HCT116 (cell line): Measurements from ENCODE around the gene ANKRD24. TPM values are rescaled to one million over a fixed set of nuclear protein-coding genes. Genes with fewer than 3 reads are reported as not detected.

Source experiments
- ATAC-seq: fragments of 200-7000 bp; cut with Tn5 transposase; 2 replicates; pipeline ENCODE4 v1.9.1; 2020; ENCODE audit warnings: mild to moderate bottlenecking, moderate library complexity
- BruUV-seq: library from RNA; stranded (reverse); fragments of 400-500 nt; replicated peaks from 2 replicates; lab custom pipeline; 2021; lab: Mats Ljungman, UMichigan
- CTCF ChIA-PET: fragments of 300-600 bp; sonication (Branson Sonifier 250); formaldehyde crosslinking; loops from one replicate; lab custom pipeline; 2021; ENCODE audit warnings: antibody characterized with exemption; lab: Charles Lee
- POLR2A ChIA-PET: fragments of 300-600, 350-600 bp; sonication (Branson Sonifier 250); formaldehyde crosslinking; loops from one replicate; lab custom pipeline; 2021; ENCODE audit warnings: antibody characterized with exemption; lab: Charles Lee
- RAD21 ChIA-PET, 2 experiments: fragments of 300-600 bp; sonication (Branson Sonifier 250); formaldehyde crosslinking; loops; one replicate each; lab custom pipeline; 2023; ENCODE audit warnings: low total read pairs in 2 of 2; ENCODE audit not compliant: uncharacterized antibody in 2 of 2, unreplicated experiment in 2 of 2, low non-redundant PET in 1 of 2; lab: Charles Lee
- DNase-seq: peaks from one replicate; pipeline ENCODE4 v3.0.0-alpha.2; 2010; ENCODE audit warnings: low read depth, low spot score
- H2AFZ ChIP-seq: fragments of 200-600 bp; shearing (Covaris generic), sonication (generic); 2 replicates; pipeline ENCODE4 v1.6.1; 2017; ENCODE audit warnings: low read depth, mixed run types, mixed read lengths, antibody characterized with exemption, low read length; ENCODE audit not compliant: poor library complexity, severe bottlenecking
- H3K27ac ChIP-seq: 2 replicates; pipeline ENCODE4 v1.5.1; 2012; ENCODE audit warnings: low read depth, low read length
- H3K27me3 ChIP-seq: fragments of 200-600 bp; sonication (generic); 2 replicates; pipeline ENCODE4 v1.6.1; 2016; ENCODE audit warnings: mixed run types, low read length, mixed read lengths; ENCODE audit not compliant: insufficient read depth
- H3K36me3 ChIP-seq, 2 experiments: fragments of 200-500 bp in 1 of 2; fragments of 200-600 bp in 1 of 2; sonication (Bioruptor generic) in 1 of 2; sonication (generic) in 1 of 2; 2 replicates each; pipeline versions ENCODE4 v1.5.1 to v1.6.1; 2014 to 2016; ENCODE audit warnings: low read length in 2 of 2, inconsistent platforms in 1 of 2, mixed read lengths in 1 of 2, mixed run types in 1 of 2; ENCODE audit not compliant: insufficient read depth in 2 of 2, control insufficient read depth in 1 of 2
- H3K4me1 ChIP-seq, 2 experiments: fragments of 200-600 bp in 1 of 2; sonication (generic) in 1 of 2; 2 replicates each; pipeline versions ENCODE4 v1.5.1 to v1.6.1; 2012 to 2017; ENCODE audit warnings: low read length in 2 of 2, inconsistent platforms in 1 of 2, mild to moderate bottlenecking in 1 of 2, mixed read lengths in 1 of 2, mixed run types in 1 of 2, moderate library complexity in 1 of 2; ENCODE audit not compliant: insufficient read depth in 2 of 2, control insufficient read depth in 1 of 2
- H3K4me2 ChIP-seq: fragments of 200-600 bp; sonication (generic); 2 replicates; pipeline ENCODE4 v1.6.1; 2017; ENCODE audit warnings: mixed run types, low read length, mixed read lengths
- H3K4me3 ChIP-seq, 2 experiments: fragments of 200-600 bp in 1 of 2; sonication (generic) in 1 of 2; replicated peaks in 1 of 2; 2 replicates each; pipeline ENCODE4 v1.5.1; 2011 to 2016; ENCODE audit warnings: low read length in 2 of 2, control low read depth in 1 of 2, low read depth in 1 of 2, mild to moderate bottlenecking in 1 of 2, mixed read lengths in 1 of 2, mixed run types in 1 of 2
- H3K79me2 ChIP-seq: fragments of 200-600 bp; sonication (generic); 2 replicates; pipeline ENCODE4 v1.6.1; 2017; ENCODE audit warnings: mild to moderate bottlenecking, mixed run types, low read length, moderate library complexity, mixed read lengths; ENCODE audit not compliant: insufficient read depth
- H3K9ac ChIP-seq: fragments of 200-600 bp; sonication (generic); 2 replicates; pipeline ENCODE4 v1.6.1; 2016; ENCODE audit warnings: low read length, mixed read lengths
- H3K9me2 ChIP-seq: fragments of 200-600 bp; sonication (generic), shearing (Covaris generic); 2 replicates; pipeline ENCODE4 v1.6.1; 2017; ENCODE audit warnings: mixed run types, mild to moderate bottlenecking, moderate library complexity; ENCODE audit not compliant: insufficient read depth
- H3K9me3 ChIP-seq, 2 experiments: fragments of 200-500 bp in 1 of 2; fragments of 200-600 bp in 1 of 2; sonication (Bioruptor generic) in 1 of 2; sonication (generic) in 1 of 2; 2 replicates each; pipeline ENCODE4 v1.6.1; 2014 to 2017; ENCODE audit warnings: low read length in 2 of 2, mixed read lengths in 2 of 2, inconsistent platforms in 1 of 2, low read depth in 1 of 2, mild to moderate bottlenecking in 1 of 2, mixed run types in 1 of 2, moderate library complexity in 1 of 2; ENCODE audit not compliant: control insufficient read depth in 1 of 2, insufficient read depth in 1 of 2
- H4K20me1 ChIP-seq: fragments of 200-600 bp; sonication (generic), shearing (Covaris generic); 2 replicates; pipeline ENCODE4 v1.6.1; 2017; ENCODE audit warnings: mixed run types, mild to moderate bottlenecking, moderate library complexity; ENCODE audit not compliant: insufficient read depth
- ATF3 ChIP-seq: IDR thresholded peaks from 2 replicates; pipeline ENCODE4 v1.6.1; 2012
- CTCF ChIP-seq, 3 experiments: fragments of 200-600 bp in 1 of 3; sonication (generic) in 1 of 3; IDR thresholded peaks in 2 of 3; conservative IDR thresholded peaks in 1 of 3; 2 replicates each; pipeline ENCODE4 v1.5.1; 2012 to 2017; ENCODE audit warnings: low read depth in 2 of 3, low read length in 2 of 3, antibody characterized with exemption in 1 of 3, borderline replicate concordance in 1 of 3, control low read depth in 1 of 3, mild to moderate bottlenecking in 1 of 3, mixed read lengths in 1 of 3, mixed run types in 1 of 3, moderate library complexity in 1 of 3; ENCODE audit not compliant: insufficient read depth in 1 of 3
- EGR1 ChIP-seq: IDR thresholded peaks from 2 replicates; pipeline ENCODE4 v1.6.1; 2012; ENCODE audit warnings: low read depth
- JUND ChIP-seq: IDR thresholded peaks from 2 replicates; pipeline ENCODE4 v1.6.1; 2012
- MAX ChIP-seq: IDR thresholded peaks from 2 replicates; pipeline ENCODE4 v1.6.1; 2012
- SIN3A ChIP-seq: IDR thresholded peaks from 2 replicates; pipeline ENCODE4 v1.6.1; 2012; ENCODE audit warnings: low read depth
- TCF7L2 ChIP-seq: IDR thresholded peaks from 2 replicates; pipeline ENCODE4 v1.7.0; 2011; ENCODE audit warnings: borderline replicate concordance, inconsistent platforms; ENCODE audit not compliant: insufficient read depth, insufficient read length; ENCODE audit errors: extremely low read depth
- YY1 ChIP-seq: IDR thresholded peaks from 2 replicates; pipeline ENCODE4 v1.6.1; 2011; ENCODE audit warnings: low read length, low read depth, moderate library complexity, mild to moderate bottlenecking; ENCODE audit not compliant: insufficient replicate concordance; ENCODE audit errors: extremely low read depth
- ZNF274 ChIP-seq: fragments of 200-500 bp; sonication (Bioruptor generic); IDR thresholded peaks from 2 replicates; pipeline ENCODE4 v1.6.1; 2014; ENCODE audit warnings: mild to moderate bottlenecking, low read depth, low read length, inconsistent platforms
- intact Hi-C: fragments of 100-400 bp; cut with micrococcal nuclease; formaldehyde crosslinking; loops from 2 replicates; pipeline ENCODE4 v1.10.0; 2022
- total RNA-seq: library from RNA; stranded (reverse); gene quantifications from one replicate; pipeline ENCODE4 v1.2.1, GENCODE V29; 2021; ENCODE audit not compliant: unreplicated experiment

The ANKRD24 gene
- total RNA-seq, 1 experiment from 2014 or later: 1.7 TPM

- Histone ChIP-seq H3K27me3 (no peaks in the 10 kb centered on the region), H4K20me1 (no peaks in the 10 kb centered on the region), H3K4me1 (no peaks in the 10 kb centered on the region), H3K4me3 (no peak overlapping the region), H3K9me3 (peaks cover 5 to 6% of the 10 kb centered on the region in 2 experiments; a peak in 2 of 4 replicates), H2AFZ (no peak overlapping the region)
- ChIA-PET POLR2A (no interaction called here), RAD21 (no interaction called here), CTCF (no interaction called here)
- intact Hi-C loops: loop anchor here (10.0 kb wide), 1 partner anchor 264 kb away; no protein-coding TSS in a partner anchor
- DNase-seq (no peak), ATAC-seq (no peak)
- BruUV-seq: no TSS peak
- TF ChIP-seq CTCF (IDR thresholded peaks at IDR 0.05 in 2 of 3, conservative IDR thresholded peaks at IDR 0.05 in 1 of 3; ENCODE audit: borderline replicate concordance in 1 of 3, insufficient read depth in 1 of 3, low read depth in 2 of 3, low read length in 2 of 3) (no peak), JUND (no peak), SIN3A (no peak), YY1 (no peak), TCF7L2 (no peak), EGR1 (no peak), MAX (no peak), ZNF274 (no peak), ATF3 (no peak)
- TF ChIP-seq, all 23 proteins: peak for 0
- H3K79me2 ChIP-seq: no peaks in the 10 kb centered on the region
- H3K27ac ChIP-seq: no peak overlapping the region
- no peak overlapping the region for H3K9ac ChIP-seq
- H3K36me3 ChIP-seq: peaks cover 13 to 23% of the 10 kb centered on the region in 2 experiments
- no peak overlapping the region for H3K4me2 ChIP-seq
- no peaks in the 10 kb centered on the region for H3K9me2 ChIP-seq
Measured at GRCh38 chr19:4260613-4261191, 78.2 kb downstream of the ANKRD24 start.
